Left colon (tissue), 2 donors: ENCODE data around the gene CSAG1. TPM values are rescaled to one million over a fixed set of nuclear protein-coding genes. Genes with fewer than 3 reads are reported as not detected.
"Not testable (repeated sequence)": the region's sequence is repeated elsewhere in the genome, so short reads cannot be mapped to it uniquely, and the experiment has no call there.

Source experiments
- ATAC-seq: fragments of 200-7000 bp; cut with Tn5 transposase; one replicate; pipeline ENCODE4 v1.9.1; 2020; ENCODE audit warnings: mild to moderate bottlenecking, moderate library complexity
- DNase-seq, 2 donors: peaks; one replicate each; pipeline ENCODE4 v3.0.0-alpha.2; 2020
- intact Hi-C, 2 donors: fragments of 100-400 bp; cut with DNase I in 1 of 2; cut with micrococcal nuclease in 1 of 2; formaldehyde crosslinking; loops; one replicate each; pipeline versions ENCODE4 v1.11.2 to v1.14.0; 2022; cut with DNase I, micrococcal nuclease
- long read RNA-seq: library from polyadenylated mRNA; unstranded; transcript quantifications from one replicate; pipeline ENCODE4 v2.0.0, GENCODE V29; 2021
- total RNA-seq, 2 donors: library from RNA; stranded (reverse); fragmentation: NEBNext Ultra II Directional; extraction: Animal tissue kit (Norgen Biotek cat#: 25700); gene quantifications; one replicate each; pipeline ENCODE4 v1.2.1, GENCODE V29; 2021
- donor health status: DM: no; HTN: no; CAD: no.
- donor health status: DM: yes; HTN: yes; CAD: no.

Gene CSAG1, protein sequence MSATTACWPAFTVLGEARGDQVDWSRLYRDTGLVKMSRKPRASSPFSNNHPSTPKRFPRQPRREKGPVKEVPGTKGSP
- not detected for total RNA-seq
- long read RNA-seq: 0 reads

DNA sequence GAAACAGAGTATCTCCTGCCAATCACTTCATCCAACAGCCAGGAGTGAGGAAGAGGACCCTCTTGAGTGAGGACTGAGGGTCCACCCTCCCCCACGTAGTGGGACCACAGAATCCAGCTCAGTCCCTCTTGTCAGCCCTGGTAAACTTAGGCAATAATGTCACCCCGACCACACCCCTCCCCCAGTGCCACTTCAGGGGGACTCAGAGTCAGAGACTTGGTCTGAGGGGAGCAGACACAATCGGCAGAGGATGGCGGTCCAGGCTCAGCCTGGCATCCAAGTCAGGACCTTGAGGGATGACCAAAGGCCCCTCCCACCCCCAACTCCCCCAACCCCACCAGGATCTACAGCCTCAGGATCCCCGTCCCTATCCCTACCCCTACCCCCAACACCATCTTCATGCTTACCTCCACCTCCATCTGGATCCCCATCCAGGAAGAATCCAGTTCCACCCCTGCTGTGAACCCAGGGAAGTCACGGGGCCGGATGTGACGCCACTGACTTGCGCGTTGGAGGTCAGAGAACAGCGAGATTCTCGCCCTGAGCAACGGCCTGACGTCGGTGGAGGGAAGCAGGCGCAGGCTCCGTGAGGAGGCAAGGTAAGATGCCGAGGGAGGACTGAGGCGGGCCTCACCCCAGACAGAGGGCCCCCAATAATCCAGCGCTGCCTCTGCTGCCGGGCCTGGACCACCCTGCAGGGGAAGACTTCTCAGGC, at the start of gene CSAG1, which contains the start of gene MAGEA12:
CSAG1 (minus strand) TSS at position 461 of the 715 bp plus-strand sequence. CDS start 1,261 bp downstream, outside the sequence.
MAGEA12 (plus strand) TSS at position 497 of the 715 bp plus-strand sequence. CDS start 2,405 bp downstream, outside the sequence.
- no peak for ATAC-seq
- DNase-seq: no peak
- intact Hi-C loops: no loop called here

DNA sequence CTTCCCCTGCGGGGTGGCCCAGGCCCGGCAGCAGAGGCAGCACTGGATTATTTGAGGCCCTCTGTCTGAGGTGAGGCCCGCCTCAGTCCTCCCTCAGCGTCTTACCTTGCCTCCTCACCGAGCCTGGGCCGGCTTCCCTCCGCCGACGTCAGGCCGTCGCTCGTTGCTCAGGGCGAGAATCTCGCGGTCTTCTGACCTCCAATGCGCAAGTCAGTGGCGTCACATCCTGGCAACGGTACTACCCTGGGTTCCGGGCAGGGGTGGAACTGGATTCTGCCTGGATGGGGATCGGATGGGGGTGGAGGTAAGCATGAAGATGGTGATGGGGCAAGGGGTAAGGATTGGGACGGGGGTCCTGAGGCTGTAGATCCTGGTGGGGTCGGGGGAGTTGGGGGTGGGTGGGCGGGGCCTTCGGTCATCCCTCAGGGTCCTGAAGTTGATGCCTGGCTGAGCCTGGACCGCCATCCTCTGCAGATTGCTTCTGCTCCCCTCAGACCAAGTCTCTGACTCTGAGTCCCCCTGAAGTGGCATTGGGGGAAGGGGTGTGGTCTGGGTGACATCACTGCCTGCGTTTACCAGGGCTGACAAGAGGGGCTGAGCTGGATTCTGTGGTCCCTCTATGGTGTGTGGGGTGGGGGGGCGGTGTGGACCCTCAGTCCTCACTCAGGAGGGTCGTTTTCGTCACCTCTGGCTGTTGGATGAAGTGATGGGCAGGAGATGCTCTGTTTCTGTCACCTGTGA, 36.2 kb upstream of the CSAG1 start, which contains the start of gene MAGEA6:
MAGEA6 (minus strand) TSS at position 141 of the 741 bp plus-strand sequence. CDS start 2,039 bp downstream, outside the sequence.
- ATAC-seq, DNase-seq, intact Hi-C loops: not testable (repeated sequence)

DNA sequence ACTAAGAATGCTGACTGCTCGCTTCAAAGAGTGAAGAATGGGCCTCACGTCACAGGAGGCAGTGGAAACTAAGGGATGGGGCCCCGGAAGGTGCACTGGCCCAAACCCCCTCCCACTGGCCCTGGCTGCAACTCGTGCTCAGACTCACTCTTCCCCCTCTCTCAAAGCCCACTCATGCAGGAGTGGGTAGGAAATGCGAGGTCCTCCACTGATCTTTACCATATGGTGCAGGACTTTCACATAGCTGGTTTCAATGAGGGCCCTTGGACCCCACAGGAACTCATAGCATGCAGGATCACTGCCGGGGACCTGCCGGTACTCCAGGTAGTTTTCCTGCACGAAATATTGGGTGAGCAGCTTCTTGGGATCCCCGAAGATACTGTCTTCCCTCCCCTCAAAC, 33.0 kb upstream of the CSAG1 start:
- DNase-seq, ATAC-seq, intact Hi-C loops: not testable (repeated sequence)

DNA sequence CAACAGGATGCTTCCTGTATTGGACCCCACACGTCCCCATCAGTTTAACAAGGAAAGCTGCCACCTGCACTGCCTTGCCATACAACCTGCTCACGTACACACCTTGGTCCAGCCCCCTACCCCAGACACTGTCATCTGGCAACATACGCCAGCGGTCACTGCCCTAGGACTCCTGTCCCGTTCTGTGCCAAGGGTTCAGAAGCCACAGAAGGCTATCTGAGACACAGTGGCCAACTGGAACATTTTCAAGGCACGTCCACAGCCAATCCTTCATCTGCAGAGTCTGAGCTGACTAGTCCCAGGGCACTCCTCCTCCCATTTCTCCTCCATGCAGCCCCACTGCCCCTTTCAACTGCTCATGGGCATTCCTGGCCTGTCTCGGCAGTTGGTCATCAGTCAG, 28.1 kb upstream of the CSAG1 start:
- DNase-seq, ATAC-seq, intact Hi-C loops: not testable (repeated sequence)

DNA sequence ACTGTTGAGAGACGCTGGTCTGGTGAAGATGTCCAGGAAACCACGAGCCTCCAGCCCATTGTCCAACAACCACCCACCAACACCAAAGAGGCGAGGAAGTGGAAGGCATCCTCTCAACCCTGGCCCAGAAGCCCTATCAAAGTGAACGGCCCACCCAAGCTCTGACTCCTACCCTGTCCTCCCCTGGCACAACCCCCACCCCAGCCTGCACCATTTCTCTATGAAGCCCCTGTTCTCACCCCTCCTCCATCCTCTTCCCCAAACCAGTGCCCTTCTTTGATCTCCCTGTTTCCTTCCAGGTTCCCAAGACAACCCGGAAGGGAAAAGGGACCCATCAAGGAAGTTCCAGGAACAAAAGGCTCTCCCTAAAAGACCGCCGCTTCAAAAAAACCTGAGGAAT, 26.0 kb upstream of the CSAG1 start:
- intact Hi-C loops, ATAC-seq, DNase-seq: not testable (repeated sequence)

DNA sequence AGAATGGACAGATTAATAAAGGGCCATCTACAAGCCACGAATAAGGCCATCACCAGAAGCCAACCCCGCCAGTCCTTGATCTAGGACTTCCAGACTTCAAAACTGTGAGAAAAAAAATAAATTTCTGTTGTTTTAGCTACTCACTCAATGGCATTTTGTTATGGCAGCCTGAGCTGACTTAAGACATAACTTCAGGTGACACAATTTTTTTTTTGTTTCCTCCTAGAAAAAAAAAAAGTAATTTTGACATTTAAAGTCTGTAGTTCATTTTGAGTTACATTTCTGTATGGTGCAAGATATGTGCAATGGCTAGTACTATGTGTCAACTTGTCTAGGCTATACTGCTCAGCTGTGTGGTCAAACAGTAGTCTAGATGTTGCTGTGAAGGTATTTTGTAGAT, 25.4 kb upstream of the CSAG1 start, which contains the start of gene CSAG3:
CSAG3 (plus strand) TSS at position 301 of the 400 bp plus-strand sequence.
- intact Hi-C loops, DNase-seq, ATAC-seq: not testable (repeated sequence)

DNA sequence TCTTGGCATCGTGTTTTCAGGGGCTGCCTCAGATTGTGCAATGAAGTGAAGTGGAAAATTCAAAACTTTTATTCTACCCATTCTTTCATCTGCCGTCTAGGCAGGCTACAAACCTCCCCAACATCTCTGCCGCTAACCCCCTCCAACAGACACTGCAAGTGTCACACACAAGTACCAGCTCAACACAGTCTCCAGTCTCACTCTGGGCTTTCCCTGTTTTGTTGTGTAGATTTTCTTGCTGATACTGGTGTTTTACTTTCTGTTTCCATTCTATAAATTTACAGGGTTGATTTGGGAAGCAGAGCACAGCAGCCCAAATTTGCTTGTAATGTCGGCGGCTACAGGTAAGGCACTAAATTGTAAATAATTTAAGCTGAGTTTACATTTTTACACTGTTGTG, 21.4 kb upstream of the CSAG1 start:
- intact Hi-C loops, ATAC-seq, DNase-seq: not testable (repeated sequence)

DNA sequence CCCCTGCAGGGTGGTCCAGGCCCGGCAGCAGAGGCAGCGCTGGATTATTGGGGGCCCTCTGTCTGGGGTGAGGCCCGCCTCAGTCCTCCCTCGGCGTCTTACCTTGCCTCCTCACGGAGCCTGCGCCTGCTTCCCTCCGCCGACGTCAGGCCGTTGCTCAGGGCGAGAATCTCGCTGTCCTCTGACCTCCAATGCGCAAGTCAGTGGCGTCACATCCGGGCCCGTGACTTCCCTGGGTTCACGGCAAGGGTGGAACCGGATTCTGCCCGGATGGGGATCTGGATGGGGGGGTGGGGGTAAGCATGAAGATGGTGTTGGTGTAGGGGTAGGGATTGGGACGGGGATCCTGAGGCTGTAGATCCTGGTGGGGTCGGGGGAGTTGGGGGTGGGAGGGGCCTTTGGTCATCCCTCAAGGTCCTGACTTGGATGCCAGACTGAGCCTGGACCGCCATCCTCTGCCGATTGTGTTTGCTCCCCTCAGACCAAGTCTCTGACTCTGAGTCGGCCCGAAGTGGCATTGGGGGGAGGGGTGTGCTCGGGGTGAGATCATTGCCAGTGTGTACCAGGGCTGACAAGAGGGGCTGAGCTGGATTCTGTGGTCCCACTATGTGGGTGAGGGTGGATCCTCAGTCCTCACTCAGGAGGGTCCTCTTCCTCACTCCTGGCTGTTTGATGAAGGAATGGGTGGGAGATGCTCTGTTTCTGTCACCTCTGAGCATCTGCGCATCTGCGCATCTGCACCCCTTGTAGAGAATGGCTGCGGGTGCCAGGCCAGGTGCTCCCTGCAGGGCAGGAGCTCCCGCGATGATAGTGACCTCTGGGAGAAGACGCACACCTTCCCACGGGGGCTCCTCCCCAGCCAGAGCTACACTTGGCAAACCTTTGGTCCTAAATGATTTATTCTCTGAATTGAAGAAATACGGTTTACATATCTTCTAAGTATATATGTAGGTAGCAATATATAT, 20.4 kb upstream of the CSAG1 start, which contains the start of gene MAGEA2:
MAGEA2 (minus strand) TSS at position 157 of the 965 bp plus-strand sequence. CDS start 2,479 bp downstream, outside the sequence.
- intact Hi-C loops, ATAC-seq, DNase-seq: not testable (repeated sequence)

DNA sequence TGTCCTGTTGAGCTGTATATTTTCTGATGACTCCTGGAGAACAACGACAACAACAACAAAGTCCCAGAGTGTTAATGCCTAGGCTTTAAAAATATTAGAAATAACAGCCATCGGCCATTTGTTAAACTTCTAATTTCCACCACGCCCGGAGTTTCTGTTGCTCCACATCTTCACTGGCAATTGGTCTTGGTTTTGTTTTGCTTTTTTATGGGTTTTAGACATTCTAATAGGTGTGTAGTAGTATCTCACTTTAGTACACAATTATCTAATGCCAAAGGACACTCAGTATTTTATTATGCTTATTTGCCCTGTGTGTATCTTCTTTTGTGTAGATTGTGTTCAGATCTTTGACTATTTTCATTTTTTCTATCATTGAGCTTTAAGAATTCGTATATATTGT, 5.0 kb upstream of the CSAG1 start:
- intact Hi-C loops: no loop called here
- no peak for ATAC-seq
- no peak for DNase-seq

DNA sequence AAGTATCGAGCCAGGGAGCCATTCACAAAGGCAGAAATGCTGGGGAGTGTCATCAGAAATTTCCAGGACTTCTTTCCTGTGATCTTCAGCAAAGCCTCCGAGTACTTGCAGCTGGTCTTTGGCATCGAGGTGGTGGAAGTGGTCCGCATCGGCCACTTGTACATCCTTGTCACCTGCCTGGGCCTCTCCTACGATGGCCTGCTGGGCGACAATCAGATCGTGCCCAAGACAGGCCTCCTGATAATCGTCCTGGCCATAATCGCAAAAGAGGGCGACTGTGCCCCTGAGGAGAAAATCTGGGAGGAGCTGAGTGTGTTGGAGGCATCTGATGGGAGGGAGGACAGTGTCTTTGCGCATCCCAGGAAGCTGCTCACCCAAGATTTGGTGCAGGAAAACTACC, 3.0 kb upstream of the CSAG1 start:
- intact Hi-C loops, DNase-seq, ATAC-seq: not testable (repeated sequence)

DNA sequence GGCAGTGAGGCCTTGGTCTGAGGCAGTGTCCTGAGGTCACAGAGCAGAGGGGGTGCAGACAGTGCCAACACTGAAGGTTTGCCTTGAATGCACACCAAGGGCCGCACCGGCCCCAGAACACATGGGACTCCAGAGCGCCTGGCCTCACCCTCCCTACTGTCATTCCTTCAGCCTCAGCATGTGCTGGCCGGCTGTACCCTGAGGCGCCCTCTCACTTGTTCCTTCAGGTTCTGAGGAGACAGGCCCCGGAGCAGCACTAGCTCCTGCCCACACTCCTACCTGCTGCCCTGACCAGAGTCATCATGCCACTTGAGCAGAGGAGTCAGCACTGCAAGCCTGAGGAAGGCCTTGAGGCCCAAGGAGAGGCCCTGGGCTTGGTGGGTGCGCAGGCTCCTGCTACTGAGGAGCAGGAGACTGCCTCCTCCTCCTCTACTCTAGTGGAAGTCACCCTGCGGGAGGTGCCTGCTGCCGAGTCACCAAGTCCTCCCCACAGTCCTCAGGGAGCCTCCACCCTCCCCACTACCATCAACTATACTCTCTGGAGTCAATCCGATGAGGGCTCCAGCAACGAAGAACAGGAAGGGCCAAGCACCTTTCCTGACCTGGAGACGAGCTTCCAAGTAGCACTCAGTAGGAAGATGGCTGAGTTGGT, 2.5 kb upstream of the CSAG1 start:
- ATAC-seq (no peak), DNase-seq (no peak)
- intact Hi-C loops: no loop called here

DNA sequence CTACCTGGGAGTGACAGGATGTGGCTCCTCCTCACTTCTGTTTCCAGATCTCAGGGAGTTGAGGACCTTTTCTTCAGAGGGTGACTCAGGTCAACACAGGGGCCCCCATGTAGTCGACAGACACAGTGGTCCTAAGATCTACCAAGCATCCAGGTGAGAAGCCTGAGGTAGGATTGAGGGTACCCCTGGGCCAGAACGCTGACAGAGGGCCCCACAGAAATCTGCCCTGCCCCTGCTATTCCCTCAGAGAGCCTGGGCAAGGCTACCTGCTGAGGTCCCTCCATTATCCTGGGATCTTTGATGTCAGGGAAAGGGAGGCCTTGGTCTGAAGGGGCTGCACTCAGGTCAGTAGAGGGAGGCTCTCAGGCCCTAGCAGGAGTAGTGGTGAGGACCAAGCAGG, 1.6 kb upstream of the CSAG1 start:
- ATAC-seq (no peak), DNase-seq (no peak)
- intact Hi-C loops: no loop called here

DNA sequence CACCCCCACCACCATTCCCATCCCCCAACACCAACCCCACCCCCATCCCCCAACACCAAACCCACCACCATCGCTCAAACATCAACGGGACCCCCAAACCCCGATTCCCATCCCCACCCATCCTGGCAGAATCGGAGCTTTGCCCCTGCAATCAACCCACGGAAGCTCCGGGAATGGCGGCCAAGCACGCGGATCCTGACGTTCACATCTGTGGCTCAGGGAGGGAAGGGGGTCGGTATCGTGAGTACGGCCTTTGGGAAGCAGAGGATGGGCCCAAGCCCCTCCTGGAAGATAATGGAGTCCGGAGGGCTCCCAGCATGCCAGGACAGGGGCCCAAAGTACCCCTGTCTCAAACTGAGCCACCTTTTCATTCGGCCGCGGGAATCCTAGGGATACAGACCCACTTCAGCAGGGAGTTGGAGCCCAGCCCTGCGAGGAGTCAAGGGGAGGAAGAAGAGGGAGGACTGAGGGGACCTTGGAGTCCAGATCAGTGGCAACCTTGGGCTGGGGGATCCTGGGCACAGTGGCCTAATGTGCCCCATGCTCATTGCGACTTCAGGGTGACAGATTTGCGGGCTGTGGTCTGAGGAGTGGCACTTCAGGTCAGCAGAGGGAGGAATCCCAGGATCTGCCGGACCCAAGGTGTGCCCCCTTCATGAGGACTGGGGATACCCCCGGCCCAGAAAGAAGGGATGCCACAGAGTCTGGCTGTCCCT, 780 bp upstream of the CSAG1 start:
- intact Hi-C loops, ATAC-seq, DNase-seq: not testable (repeated sequence)

DNA sequence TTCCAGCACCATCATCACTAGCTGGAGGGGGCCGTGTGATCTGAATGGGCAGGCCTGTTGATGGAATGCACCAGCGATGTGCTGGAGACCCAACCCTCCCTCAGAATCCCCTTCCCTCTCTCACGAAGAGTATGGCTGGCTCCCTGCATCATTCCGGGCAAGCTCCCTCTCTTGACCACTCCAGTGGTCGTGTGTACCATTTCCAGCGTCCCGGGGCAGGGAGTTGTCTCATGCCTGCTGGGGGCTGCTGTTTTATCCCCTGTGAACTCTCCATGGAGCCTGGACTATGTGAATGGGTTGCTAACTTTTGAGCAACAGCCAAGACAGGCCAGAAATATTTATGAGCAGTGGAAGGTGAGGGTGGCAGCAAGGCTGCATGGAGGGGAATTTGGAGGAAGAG, 8.1 kb downstream of the CSAG1 start:
- ATAC-seq: no peak
- DNase-seq: no peak
- intact Hi-C loops: no loop called here

DNA sequence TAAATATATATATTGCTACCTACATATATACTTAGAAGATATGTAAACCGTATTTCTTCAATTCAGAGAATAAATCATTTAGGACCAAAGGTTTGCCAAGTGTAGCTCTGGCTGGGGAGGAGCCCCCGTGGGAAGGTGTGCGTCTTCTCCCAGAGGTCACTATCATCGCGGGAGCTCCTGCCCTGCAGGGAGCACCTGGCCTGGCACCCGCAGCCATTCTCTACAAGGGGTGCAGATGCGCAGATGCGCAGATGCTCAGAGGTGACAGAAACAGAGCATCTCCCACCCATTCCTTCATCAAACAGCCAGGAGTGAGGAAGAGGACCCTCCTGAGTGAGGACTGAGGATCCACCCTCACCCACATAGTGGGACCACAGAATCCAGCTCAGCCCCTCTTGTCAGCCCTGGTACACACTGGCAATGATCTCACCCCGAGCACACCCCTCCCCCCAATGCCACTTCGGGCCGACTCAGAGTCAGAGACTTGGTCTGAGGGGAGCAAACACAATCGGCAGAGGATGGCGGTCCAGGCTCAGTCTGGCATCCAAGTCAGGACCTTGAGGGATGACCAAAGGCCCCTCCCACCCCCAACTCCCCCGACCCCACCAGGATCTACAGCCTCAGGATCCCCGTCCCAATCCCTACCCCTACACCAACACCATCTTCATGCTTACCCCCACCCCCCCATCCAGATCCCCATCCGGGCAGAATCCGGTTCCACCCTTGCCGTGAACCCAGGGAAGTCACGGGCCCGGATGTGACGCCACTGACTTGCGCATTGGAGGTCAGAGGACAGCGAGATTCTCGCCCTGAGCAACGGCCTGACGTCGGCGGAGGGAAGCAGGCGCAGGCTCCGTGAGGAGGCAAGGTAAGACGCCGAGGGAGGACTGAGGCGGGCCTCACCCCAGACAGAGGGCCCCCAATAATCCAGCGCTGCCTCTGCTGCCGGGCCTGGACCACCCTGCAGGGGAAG, 19.4 kb downstream of the CSAG1 start, which contains the start of gene MAGEA2B:
MAGEA2B (plus strand) TSS at position 814 of the 973 bp plus-strand sequence. CDS start 2,479 bp downstream, outside the sequence.
- DNase-seq, ATAC-seq, intact Hi-C loops: not testable (repeated sequence)

DNA sequence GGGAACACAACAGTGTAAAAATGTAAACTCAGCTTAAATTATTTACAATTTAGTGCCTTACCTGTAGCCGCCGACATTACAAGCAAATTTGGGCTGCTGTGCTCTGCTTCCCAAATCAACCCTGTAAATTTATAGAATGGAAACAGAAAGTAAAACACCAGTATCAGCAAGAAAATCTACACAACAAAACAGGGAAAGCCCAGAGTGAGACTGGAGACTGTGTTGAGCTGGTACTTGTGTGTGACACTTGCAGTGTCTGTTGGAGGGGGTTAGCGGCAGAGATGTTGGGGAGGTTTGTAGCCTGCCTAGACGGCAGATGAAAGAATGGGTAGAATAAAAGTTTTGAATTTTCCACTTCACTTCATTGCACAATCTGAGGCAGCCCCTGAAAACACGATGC, 20.3 kb downstream of the CSAG1 start:
- intact Hi-C loops, DNase-seq, ATAC-seq: not testable (repeated sequence)
